Body of pancreas (tissue), 4 donors: Measurements from ENCODE around the gene MOCS2. TPM values are rescaled to one million over a fixed set of nuclear protein-coding genes. Genes with fewer than 3 reads are reported as not detected.

Experiments used
- ATAC-seq: fragments of 150-250 bp; one replicate; pipeline ENCODE4 v1.9.1; 2016
- DNase-seq, 4 donors: peaks; one replicate each; pipeline ENCODE4 v3.0.0-alpha.2; 2019
- H3K27ac ChIP-seq, 4 donors: fragments of 200-600 bp; sonication (generic); 1 replicate in 3 of 4; 2 replicates in 1 of 4; pipeline versions ENCODE4 v1.5.1 to v1.6.1; 2016 to 2019; ENCODE audit warnings: mild to moderate bottlenecking in 1 of 4, mixed read lengths in 1 of 4, moderate library complexity in 1 of 4
- H3K27me3 ChIP-seq, 2 donors: fragments of 200-600 bp; sonication (generic); one replicate each; pipeline ENCODE4 v1.6.0; 2016; ENCODE audit warnings: mild to moderate bottlenecking in 1 of 2
- H3K36me3 ChIP-seq, 2 donors: fragments of 200-600 bp; sonication (generic); replicated peaks in 1 of 2; 2 replicates each; pipeline ENCODE4 v1.5.1; 2016; ENCODE audit warnings: low read depth in 2 of 2; ENCODE audit not compliant: insufficient read depth in 1 of 2
- H3K4me1 ChIP-seq: fragments of 200-600 bp; sonication (generic); one replicate; pipeline ENCODE4 v1.6.0; 2016
- H3K4me3 ChIP-seq, 2 donors: fragments of 200-600 bp; sonication (generic); 1 replicate in 1 of 2; 2 replicates in 1 of 2; pipeline ENCODE4 v1.5.1; 2016 to 2019
- H3K9me3 ChIP-seq, 3 donors: fragments of 200-600 bp; sonication (generic); 1 replicate in 2 of 3; 2 replicates in 1 of 3; pipeline ENCODE4 v1.5.1; 2016
- POLR2A ChIP-seq, 3 donors: fragments of 450-650 bp; IDR thresholded peaks; one replicate each; pipeline ENCODE4 v1.6.1; 2016; ENCODE audit warnings: antibody characterized with exemption in 3 of 3, mild to moderate bottlenecking in 2 of 3
- WGBS, 2 donors: methylation state at CpG; one replicate each; pipeline ENCODE4 v1.1.5; 2017; 5-methylcytosine and 5-hydroxymethylcytosine counted together
- intact Hi-C: fragments of 100-400 bp; cut with DNase I; formaldehyde crosslinking; loops from one replicate; pipeline ENCODE4 v1.15.1; 2023
- total RNA-seq, 2 donors: library from RNA; depleted of rRNA; stranded (reverse); fragments of >200 nt; gene quantifications; one replicate each; pipeline ENCODE4 v1.1.0, GENCODE V29; 2016
- TF ChIP-seq, protein P1 (sequence below), 7 experiments: fragments of 450-650 bp in 4 of 7; fragments of 200-600 bp in 3 of 7; sonication (generic) in 3 of 7; IDR thresholded peaks; one replicate each; pipeline ENCODE4 v1.5.1; 2016 to 2019; ENCODE audit warnings: antibody characterized with exemption in 7 of 7

Gene MOCS2
- total RNA-seq, 2 donors from 2014 or later = 17.8 to 27.5 TPM

DNA sequence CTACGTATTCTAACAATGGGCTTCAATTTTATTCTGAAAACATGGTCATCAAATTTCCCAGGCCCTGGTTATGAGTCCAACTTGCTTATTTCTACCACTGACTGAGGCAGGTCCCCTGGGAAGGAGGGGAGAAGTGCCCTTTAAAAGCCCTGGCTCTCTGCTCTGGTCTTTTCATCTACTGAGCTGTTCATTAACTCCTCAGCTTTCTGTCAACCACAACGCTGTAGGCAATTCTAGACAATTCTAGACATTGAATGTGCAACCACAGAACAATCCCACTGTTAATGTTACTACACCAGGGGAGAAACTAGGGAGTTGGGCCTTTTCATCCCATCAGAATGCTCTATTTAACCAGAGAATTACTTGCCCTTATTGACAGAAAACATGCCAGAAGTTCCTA, 10.0 kb downstream of the MOCS2 start:
- Histone ChIP-seq H3K27ac (no peak overlapping the region), H3K9me3 (no peaks in the 10 kb centered on the region), H3K36me3 (peaks cover 0 to 13% of the 10 kb centered on the region in 2 donors), H3K4me3 (no peak overlapping the region), H3K27me3 (no peaks in the 10 kb centered on the region), H3K4me1 (no peaks in the 10 kb centered on the region)
- ATAC-seq (no peak), DNase-seq (no peak)
- 54 to 67% methylated on average over 2 of the region's 2 CpGs for WGBS, 2 donors
- no peak for TF ChIP-seq POLR2A (IDR thresholded peaks at IDR 0.05)
- TF ChIP-seq, protein P1, sequence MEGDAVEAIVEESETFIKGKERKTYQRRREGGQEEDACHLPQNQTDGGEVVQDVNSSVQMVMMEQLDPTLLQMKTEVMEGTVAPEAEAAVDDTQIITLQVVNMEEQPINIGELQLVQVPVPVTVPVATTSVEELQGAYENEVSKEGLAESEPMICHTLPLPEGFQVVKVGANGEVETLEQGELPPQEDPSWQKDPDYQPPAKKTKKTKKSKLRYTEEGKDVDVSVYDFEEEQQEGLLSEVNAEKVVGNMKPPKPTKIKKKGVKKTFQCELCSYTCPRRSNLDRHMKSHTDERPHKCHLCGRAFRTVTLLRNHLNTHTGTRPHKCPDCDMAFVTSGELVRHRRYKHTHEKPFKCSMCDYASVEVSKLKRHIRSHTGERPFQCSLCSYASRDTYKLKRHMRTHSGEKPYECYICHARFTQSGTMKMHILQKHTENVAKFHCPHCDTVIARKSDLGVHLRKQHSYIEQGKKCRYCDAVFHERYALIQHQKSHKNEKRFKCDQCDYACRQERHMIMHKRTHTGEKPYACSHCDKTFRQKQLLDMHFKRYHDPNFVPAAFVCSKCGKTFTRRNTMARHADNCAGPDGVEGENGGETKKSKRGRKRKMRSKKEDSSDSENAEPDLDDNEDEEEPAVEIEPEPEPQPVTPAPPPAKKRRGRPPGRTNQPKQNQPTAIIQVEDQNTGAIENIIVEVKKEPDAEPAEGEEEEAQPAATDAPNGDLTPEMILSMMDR (IDR thresholded peaks at IDR 0.05) = no peak
- intact Hi-C loops = no loop called here

DNA sequence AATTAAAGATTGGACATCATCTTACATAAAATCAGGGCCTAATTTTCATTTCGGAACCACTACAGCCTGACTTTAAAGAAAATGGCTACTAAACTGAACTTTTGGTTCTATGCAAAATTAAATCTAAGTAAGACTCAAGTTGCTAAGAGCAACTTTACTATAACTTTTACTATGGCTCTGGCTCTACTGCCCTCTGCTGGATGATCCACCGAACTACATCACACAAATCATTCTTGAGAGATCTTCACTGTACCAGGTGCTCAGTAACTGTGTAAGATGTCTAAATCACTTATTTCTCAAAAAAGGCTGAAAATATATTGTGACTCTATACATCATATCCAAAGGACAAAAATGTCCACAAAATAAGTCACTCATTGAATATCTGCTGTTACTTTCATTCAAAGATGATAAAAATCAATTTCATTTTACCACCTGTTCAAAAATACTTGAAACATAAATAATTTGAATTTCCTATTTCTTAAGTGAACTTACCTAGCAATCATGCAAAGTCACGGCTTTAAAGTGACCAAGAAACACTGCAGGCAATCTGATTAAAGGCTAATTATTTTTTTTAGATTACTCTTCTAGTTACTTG, 13.5 kb downstream of the MOCS2 start:
- Histone ChIP-seq H3K4me1 (peaks cover 8% of the 10 kb centered on the region), H3K36me3 (peaks cover 0 to 13% of the 10 kb centered on the region in 2 donors), H3K27ac (no peak overlapping the region), H3K4me3 (no peak overlapping the region), H3K27me3 (no peaks in the 10 kb centered on the region), H3K9me3 (no peaks in the 10 kb centered on the region)
- 5 to 10% methylated on average over 3 of the region's 3 CpGs for WGBS, 2 donors
- DNase-seq (peak; percentile 58 to 76 (median 70)), ATAC-seq (peak; percentile 81)
- intact Hi-C loops = no loop called here
- TF ChIP-seq POLR2A (IDR thresholded peaks at IDR 0.05) = no peak
- TF ChIP-seq, protein P1 (IDR thresholded peaks at IDR 0.05) = peak; percentile 72 to 91 (median 77)

DNA sequence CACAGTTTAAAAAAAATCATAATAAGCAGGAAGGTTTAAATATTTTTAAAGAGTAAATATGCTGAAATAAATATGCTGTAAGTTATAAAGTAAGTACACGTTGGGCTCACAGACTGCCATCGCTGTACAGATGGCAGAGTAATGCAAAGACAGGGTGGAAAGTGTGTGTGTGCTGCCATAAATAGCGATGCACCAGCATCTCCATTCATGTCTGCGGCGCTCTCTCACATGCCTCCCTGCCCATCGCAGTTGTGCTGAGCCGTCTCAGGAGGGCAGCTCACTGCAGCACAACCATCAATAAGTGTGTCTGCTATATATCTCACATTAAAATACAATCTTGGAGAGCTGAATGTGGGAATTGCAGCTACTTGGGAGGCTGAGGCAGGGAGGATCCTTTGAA, 14.3 kb downstream of the MOCS2 start:
- Histone ChIP-seq H3K27ac (no peak overlapping the region), H3K4me3 (no peak overlapping the region), H3K9me3 (no peaks in the 10 kb centered on the region), H3K27me3 (no peaks in the 10 kb centered on the region), H3K4me1 (peaks cover 8% of the 10 kb centered on the region), H3K36me3 (peaks cover 0 to 10% of the 10 kb centered on the region in 2 donors)
- ATAC-seq (no peak), DNase-seq (no peak)
- WGBS, 2 donors = 83 to 85% methylated on average over 7 of the region's 7 CpGs
- TF ChIP-seq POLR2A (IDR thresholded peaks at IDR 0.05) = no peak
- TF ChIP-seq, protein P1 (IDR thresholded peaks at IDR 0.05) = no peak
- intact Hi-C loops = no loop called here

DNA sequence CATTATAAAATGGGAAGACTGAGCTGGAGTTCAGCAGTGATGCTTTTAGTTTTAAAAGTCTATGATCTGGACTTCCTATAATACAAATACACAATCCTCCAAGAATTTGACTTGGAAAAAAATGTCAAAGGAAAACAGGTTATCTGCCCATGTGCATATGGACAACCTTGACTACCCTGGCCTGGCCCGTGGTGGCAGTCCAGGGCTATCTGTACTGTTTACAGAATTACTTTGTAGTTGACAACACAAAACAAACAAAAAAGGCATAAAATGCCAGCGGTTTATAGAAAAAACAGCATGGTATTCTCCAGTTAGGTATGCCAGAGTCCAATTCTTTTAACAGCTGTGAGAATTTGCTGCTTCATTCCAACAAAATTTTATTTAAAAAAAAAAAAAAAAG, 17.3 kb downstream of the MOCS2 start:
- no peak for DNase-seq
- no peaks in the 10 kb centered on the region for H3K9me3 ChIP-seq
- H3K4me3 ChIP-seq = no peak overlapping the region
- H3K36me3 ChIP-seq = peaks cover 0 to 4% of the 10 kb centered on the region in 2 donors
- no peak overlapping the region for H3K27ac ChIP-seq
- peaks cover 16% of the 10 kb centered on the region for H3K4me1 ChIP-seq
- TF ChIP-seq POLR2A (IDR thresholded peaks at IDR 0.05) = no peak
- TF ChIP-seq, protein P1 (IDR thresholded peaks at IDR 0.05) = no peak
- no peaks in the 10 kb centered on the region for H3K27me3 ChIP-seq
- intact Hi-C loops = no loop called here
- 30 to 32% methylated on average over 2 of the region's 2 CpGs for WGBS, 2 donors
- no peak for ATAC-seq

DNA sequence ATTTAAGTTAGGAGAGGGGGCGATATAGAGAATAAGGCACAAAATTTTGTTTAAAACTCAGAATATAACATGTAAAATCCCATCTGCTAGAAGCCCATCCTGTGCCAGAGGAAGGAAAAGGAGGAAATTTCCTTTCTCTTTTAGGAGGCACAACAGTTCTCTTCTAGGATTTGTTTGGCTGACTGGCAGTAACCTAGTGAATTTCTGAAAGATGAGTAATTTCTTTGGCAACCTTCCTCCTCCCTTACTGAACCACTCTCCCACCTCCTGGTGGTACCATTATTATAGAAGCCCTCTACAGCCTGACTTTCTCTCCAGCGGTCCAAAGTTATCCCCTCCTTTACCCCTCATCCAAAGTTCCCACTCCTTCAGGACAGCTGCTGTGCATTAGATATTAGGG, 18.3 kb downstream of the MOCS2 start:
- Histone ChIP-seq H3K27me3 (no peaks in the 10 kb centered on the region), H3K4me3 (no peak overlapping the region), H3K4me1 (peaks cover 16% of the 10 kb centered on the region), H3K36me3 (no peaks in the 10 kb centered on the region), H3K9me3 (no peaks in the 10 kb centered on the region), H3K27ac (no peak overlapping the region)
- no peak for ATAC-seq
- no peak for TF ChIP-seq POLR2A (IDR thresholded peaks at IDR 0.05)
- TF ChIP-seq, protein P1 (IDR thresholded peaks at IDR 0.05) = no peak
- intact Hi-C loops = no loop called here
- DNase-seq = no peak
- 77 to 88% methylated on average over 2 of the region's 2 CpGs for WGBS, 2 donors
